ENCODE measurements around the gene RTN4.

DNA sequence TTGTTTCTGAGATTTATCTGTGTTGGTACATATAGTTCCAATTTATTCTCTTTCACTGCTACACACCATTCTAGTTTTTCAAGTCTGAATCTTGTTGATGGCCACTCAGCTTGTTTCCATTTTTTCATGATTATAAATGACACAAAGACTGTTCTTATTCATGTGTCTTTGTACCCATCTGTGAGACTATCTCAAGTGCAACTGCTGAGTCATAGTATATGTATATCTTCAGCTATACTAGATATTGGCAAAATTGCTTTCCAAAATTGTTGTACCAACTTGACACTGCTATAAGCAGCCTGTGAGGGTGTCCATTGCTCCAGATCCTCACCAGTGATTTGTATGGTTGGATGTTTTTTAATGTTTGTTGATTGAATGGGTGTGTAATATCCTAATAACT lies 37.2 kb upstream of the RTN4 start:
- TF ChIP-seq, protein P1, sequence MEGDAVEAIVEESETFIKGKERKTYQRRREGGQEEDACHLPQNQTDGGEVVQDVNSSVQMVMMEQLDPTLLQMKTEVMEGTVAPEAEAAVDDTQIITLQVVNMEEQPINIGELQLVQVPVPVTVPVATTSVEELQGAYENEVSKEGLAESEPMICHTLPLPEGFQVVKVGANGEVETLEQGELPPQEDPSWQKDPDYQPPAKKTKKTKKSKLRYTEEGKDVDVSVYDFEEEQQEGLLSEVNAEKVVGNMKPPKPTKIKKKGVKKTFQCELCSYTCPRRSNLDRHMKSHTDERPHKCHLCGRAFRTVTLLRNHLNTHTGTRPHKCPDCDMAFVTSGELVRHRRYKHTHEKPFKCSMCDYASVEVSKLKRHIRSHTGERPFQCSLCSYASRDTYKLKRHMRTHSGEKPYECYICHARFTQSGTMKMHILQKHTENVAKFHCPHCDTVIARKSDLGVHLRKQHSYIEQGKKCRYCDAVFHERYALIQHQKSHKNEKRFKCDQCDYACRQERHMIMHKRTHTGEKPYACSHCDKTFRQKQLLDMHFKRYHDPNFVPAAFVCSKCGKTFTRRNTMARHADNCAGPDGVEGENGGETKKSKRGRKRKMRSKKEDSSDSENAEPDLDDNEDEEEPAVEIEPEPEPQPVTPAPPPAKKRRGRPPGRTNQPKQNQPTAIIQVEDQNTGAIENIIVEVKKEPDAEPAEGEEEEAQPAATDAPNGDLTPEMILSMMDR (IDR thresholded peaks at IDR 0.05), result no peak
- TF ChIP-seq POLR2A (IDR thresholded peaks at IDR 0.05), result no peak

Measured in heart left ventricle (tissue), 13 donors.